NCI-H82 (cell line): ENCODE data around the gene WDR18.
"Not testable (repeated sequence)": the region's sequence is repeated elsewhere in the genome, so short reads cannot be mapped to it uniquely, and the experiment has no call there.

Source experiments
- DNase-seq: peaks from one replicate; lab custom pipeline; 2025; lab: John Stamatoyannopoulos, UW

WDR18 gene

GRCh38 chr19:1019980-1020867 is 36.1 kb downstream of the WDR18 start:
- DNase-seq: no peak

GRCh38 chr19:1020868-1021425 is 36.8 kb downstream of the WDR18 start, which contains the start of gene TMEM259:
TSS of gene TMEM259 (minus strand) at chr19:1021123. CDS start at chr19:1020996, 127 bp downstream.
- DNase-seq: peak; percentile 97

- not testable (repeated sequence) for DNase-seq
These were observed 39.7 kb downstream of the WDR18 start for GRCh38 chr19:1023883-1024188.

- not testable (repeated sequence) for DNase-seq
These were observed 40.9 kb downstream of the WDR18 start for GRCh38 chr19:1025080-1025479.

- DNase-seq: peak; percentile 58
These were observed 42.0 kb downstream of the WDR18 start, which contains the start of gene CNN2 for GRCh38 chr19:1025960-1026782. TSS of gene CNN2 (plus strand) at chr19:1026608. CDS start at chr19:1026662, 54 bp downstream.

- DNase-seq: no peak
These were observed 42.9 kb downstream of the WDR18 start for GRCh38 chr19:1026783-1027649.

GRCh38 chr19:1027650-1028061 is 43.5 kb downstream of the WDR18 start:
- DNase-seq: no peak

GRCh38 chr19:1028062-1028926 is 44.1 kb downstream of the WDR18 start:
- peak; percentile 60 for DNase-seq

GRCh38 chr19:1032264-1032867 is 48.2 kb downstream of the WDR18 start:
- no peak for DNase-seq

- peak; percentile 21 for DNase-seq
These were observed 52.0 kb downstream of the WDR18 start for GRCh38 chr19:1035998-1036621.

GRCh38 chr19:1037621-1038064 is 53.5 kb downstream of the WDR18 start:
- DNase-seq: no peak

GRCh38 chr19:1038978-1039645 is 55.0 kb downstream of the WDR18 start:
- DNase-seq: no peak

GRCh38 chr19:1039646-1040475 is 55.7 kb downstream of the WDR18 start, which contains the start of gene ABCA7:
TSS of gene ABCA7 (plus strand) at chr19:1040107. CDS start at chr19:1041362, 1,255 bp downstream.
- DNase-seq: peak; percentile 97

- peak; percentile 98 for DNase-seq
These were observed 56.5 kb downstream of the WDR18 start for GRCh38 chr19:1040476-1041271.

GRCh38 chr19:1041272-1041834 is 57.2 kb downstream of the WDR18 start:
- DNase-seq: no peak

- DNase-seq: peak; percentile 38
These were observed 57.9 kb downstream of the WDR18 start for GRCh38 chr19:1041835-1042685.
